GM12878 (cell line): ENCODE data around the gene LANCL1.

Experiments
- IRF3 ChIP-seq: fragments of 450-650 bp; IDR thresholded peaks from 2 replicates; pipeline ENCODE4 v1.6.1; 2014; ENCODE audit warnings: mild to moderate bottlenecking
- NR2C1 ChIP-seq: fragments of 450-650 bp; IDR thresholded peaks from 2 replicates; pipeline ENCODE4 v1.6.1; 2017; ENCODE audit warnings: antibody characterized with exemption, mild to moderate bottlenecking, moderate library complexity
- TF ChIP-seq, protein P1 (sequence below): fragments of 450-650 bp; IDR thresholded peaks from 2 replicates; pipeline ENCODE4 v1.6.1; 2017; ENCODE audit warnings: mild to moderate bottlenecking

DNA sequence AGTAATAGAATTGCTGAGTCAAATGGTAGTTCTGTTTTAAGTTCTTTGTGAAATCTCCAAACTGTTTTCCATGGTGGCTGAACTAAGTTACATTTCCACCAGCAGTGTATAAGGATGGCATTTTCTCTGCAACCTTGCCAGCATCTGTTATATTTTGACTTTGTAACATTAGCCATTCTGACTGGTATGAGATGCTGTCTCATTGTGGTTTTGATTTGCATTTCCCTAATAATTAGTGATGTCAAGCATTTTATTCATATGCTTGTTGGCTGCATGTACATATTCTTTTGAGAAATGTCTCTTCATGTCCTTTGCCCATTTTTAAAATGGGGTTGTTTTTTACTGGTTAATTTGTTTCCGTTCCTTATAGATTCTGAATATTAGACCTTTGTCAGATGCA, 63.9 kb downstream of the LANCL1 start:
- TF ChIP-seq NR2C1 (no peak), IRF3 (no peak)
- TF ChIP-seq, protein P1, sequence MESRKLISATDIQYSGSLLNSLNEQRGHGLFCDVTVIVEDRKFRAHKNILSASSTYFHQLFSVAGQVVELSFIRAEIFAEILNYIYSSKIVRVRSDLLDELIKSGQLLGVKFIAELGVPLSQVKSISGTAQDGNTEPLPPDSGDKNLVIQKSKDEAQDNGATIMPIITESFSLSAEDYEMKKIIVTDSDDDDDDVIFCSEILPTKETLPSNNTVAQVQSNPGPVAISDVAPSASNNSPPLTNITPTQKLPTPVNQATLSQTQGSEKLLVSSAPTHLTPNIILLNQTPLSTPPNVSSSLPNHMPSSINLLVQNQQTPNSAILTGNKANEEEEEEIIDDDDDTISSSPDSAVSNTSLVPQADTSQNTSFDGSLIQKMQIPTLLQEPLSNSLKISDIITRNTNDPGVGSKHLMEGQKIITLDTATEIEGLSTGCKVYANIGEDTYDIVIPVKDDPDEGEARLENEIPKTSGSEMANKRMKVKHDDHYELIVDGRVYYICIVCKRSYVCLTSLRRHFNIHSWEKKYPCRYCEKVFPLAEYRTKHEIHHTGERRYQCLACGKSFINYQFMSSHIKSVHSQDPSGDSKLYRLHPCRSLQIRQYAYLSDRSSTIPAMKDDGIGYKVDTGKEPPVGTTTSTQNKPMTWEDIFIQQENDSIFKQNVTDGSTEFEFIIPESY, result no peak
